ENCODE measurements around the gene NRXN3. TPM values are rescaled to one million over a fixed set of nuclear protein-coding genes. Genes with fewer than 3 reads are reported as not detected.
"Not testable (repeated sequence)": the region's sequence is repeated elsewhere in the genome, so short reads cannot be mapped to it uniquely, and the experiment has no call there.

Gene NRXN3
- total and polyA plus RNA-seq, 4 donors = 1.4 to 8.3 (median 4.4) TPM

DNA sequence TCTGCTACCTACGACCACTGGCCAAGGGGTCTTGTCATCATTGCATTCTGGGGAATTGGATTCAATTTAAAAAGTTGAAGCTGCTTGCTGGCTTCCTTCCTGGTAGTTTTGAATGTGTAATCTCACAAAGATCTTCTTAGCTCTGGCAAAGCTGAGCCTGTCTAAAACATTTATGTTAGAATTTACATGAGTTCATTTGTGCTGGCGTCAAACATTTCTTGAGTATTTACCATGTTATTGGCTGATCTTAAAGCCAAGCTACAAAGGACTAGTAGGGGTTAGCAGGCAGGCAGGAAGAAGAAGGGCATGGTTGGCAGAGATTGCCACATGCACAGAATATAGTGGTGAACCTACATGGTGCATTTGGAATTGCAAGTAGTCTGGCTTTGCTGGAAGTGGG lies 1596.3 kb downstream of the NRXN3 start:
- peaks cover 0 to 2% (median 0%) of the 10 kb centered on the region in 3 donors for H3K27me3 ChIP-seq (ENCODE audit: control insufficient read depth in 3 of 3, insufficient read depth in 3 of 3, low read length in 2 of 3)
- WGBS, 2 donors = 86 to 92% methylated on average over 2 of the region's 2 CpGs

DNA sequence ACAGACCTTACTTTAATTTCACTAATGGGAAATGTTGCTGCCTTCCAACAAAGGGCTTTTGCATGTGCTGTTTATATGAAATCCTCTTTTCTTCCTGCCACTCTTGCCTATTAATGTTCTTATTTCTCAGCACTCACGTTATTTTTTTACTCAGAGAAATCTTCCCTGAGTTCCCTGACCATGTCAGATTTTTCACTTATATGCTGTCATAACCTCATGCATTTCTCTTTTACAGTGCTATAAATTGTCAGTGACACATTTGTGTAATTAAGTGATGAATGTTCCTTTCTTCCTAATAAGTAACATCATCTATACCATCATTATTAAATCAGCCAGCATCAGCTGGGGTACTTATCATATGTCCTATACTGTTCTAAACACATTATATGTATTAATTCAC lies 1597.1 kb downstream of the NRXN3 start:
- TF ChIP-seq, protein P1, sequence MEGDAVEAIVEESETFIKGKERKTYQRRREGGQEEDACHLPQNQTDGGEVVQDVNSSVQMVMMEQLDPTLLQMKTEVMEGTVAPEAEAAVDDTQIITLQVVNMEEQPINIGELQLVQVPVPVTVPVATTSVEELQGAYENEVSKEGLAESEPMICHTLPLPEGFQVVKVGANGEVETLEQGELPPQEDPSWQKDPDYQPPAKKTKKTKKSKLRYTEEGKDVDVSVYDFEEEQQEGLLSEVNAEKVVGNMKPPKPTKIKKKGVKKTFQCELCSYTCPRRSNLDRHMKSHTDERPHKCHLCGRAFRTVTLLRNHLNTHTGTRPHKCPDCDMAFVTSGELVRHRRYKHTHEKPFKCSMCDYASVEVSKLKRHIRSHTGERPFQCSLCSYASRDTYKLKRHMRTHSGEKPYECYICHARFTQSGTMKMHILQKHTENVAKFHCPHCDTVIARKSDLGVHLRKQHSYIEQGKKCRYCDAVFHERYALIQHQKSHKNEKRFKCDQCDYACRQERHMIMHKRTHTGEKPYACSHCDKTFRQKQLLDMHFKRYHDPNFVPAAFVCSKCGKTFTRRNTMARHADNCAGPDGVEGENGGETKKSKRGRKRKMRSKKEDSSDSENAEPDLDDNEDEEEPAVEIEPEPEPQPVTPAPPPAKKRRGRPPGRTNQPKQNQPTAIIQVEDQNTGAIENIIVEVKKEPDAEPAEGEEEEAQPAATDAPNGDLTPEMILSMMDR (IDR thresholded peaks at IDR 0.05; ENCODE audit: control extremely low read depth, extremely low read depth) = no peak
- Histone ChIP-seq H3K9ac (ENCODE audit: insufficient read depth in 1 of 2, low read length in 2 of 2) (no peak overlapping the region), H3K9me3 (ENCODE audit: control insufficient read depth in 4 of 4, insufficient read depth in 3 of 4, low read length in 3 of 4) (no peaks in the 10 kb centered on the region), H3K27ac (ENCODE audit: low read depth in 1 of 2, low read length in 1 of 2) (no peak overlapping the region), H3K4me3 (no peak overlapping the region), H3K4me1 (ENCODE audit: control insufficient read depth in 5 of 5, insufficient read depth in 5 of 5, low read length in 5 of 5) (no peaks in the 10 kb centered on the region), H3K27me3 (ENCODE audit: control insufficient read depth in 3 of 3, insufficient read depth in 3 of 3, low read length in 2 of 3) (peaks cover 0 to 2% (median 0%) of the 10 kb centered on the region in 3 donors), H3K36me3 (ENCODE audit: control insufficient read depth in 4 of 4, insufficient read depth in 4 of 4, low read length in 4 of 4) (no peaks in the 10 kb centered on the region)
- ATAC-seq (ENCODE audit: insufficient read depth, low FRiP score) (no peak), DNase-seq (no peak)
- 61 to 80% methylated on average over 1 of the region's 1 CpG for WGBS, 2 donors

More for the DNA sequence above, 1596.3 kb downstream of the NRXN3 start:
- Histone ChIP-seq H3K9me3 (ENCODE audit: control insufficient read depth in 4 of 4, insufficient read depth in 3 of 4, low read length in 3 of 4) (no peaks in the 10 kb centered on the region), H3K4me3 (no peak overlapping the region), H3K4me1 (ENCODE audit: control insufficient read depth in 5 of 5, insufficient read depth in 5 of 5, low read length in 5 of 5) (no peaks in the 10 kb centered on the region), H3K9ac (ENCODE audit: insufficient read depth in 1 of 2, low read length in 2 of 2) (no peak overlapping the region), H3K27ac (ENCODE audit: low read depth in 1 of 2, low read length in 1 of 2) (no peak overlapping the region), H3K36me3 (ENCODE audit: control insufficient read depth in 4 of 4, insufficient read depth in 4 of 4, low read length in 4 of 4) (no peaks in the 10 kb centered on the region)
- ATAC-seq (ENCODE audit: insufficient read depth, low FRiP score) (no peak), DNase-seq (peak in 1 of 3 donors; percentile 38)
- TF ChIP-seq, protein P1 (IDR thresholded peaks at IDR 0.05; ENCODE audit: control extremely low read depth, extremely low read depth) = no peak

DNA sequence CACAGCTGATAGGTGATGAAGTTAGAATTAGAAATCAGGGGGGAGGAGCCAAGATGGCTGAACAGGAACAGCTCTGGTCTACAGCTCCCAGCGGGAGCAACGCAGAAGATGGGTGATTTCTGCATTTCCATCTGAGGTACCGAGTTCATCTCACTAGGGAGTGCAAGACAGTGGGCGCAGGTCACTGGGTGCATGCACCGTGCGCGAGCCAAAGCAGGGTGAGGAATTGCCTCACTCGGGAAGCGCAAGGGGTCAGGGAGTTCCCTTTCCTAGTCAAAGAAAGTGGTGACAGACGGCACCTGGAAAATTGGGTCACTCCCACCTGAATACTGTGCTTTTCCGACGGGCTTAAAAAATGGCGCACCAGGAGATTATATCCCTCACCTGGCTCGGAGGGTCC lies 1597.5 kb downstream of the NRXN3 start:
- DNase-seq; H3K9me3 ChIP-seq (ENCODE audit: control insufficient read depth in 4 of 4, insufficient read depth in 3 of 4, low read length in 3 of 4); H3K4me3 ChIP-seq; H3K9ac ChIP-seq (ENCODE audit: insufficient read depth in 1 of 2, low read length in 2 of 2); H3K4me1 ChIP-seq (ENCODE audit: control insufficient read depth in 5 of 5, insufficient read depth in 5 of 5, low read length in 5 of 5); H3K36me3 ChIP-seq (ENCODE audit: control insufficient read depth in 4 of 4, insufficient read depth in 4 of 4, low read length in 4 of 4); ATAC-seq (ENCODE audit: insufficient read depth, low FRiP score); H3K27me3 ChIP-seq (ENCODE audit: control insufficient read depth in 3 of 3, insufficient read depth in 3 of 3, low read length in 2 of 3); H3K27ac ChIP-seq (ENCODE audit: low read depth in 1 of 2, low read length in 1 of 2): not testable (repeated sequence)
- WGBS, 2 donors = 94 to 97% methylated on average over 14 of the region's 14 CpGs

DNA sequence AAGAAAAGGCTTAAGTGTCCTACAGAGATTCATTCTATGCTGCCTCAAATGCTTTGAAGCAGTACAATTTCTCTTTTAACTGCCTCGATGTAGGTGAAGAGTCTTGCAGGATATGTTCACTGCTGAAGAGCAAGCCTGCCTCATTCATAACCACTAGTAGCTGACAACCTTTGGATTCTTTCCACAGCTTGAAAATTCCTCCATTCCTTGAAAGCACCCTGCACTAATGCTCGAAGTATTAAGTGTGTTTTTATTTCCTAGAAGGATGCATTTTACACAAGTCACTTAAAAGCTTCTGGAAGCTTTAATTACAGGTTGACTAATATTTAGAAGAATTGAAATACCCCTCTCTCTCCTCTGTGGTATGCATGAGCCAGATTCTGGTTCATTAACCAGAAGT lies 1611.7 kb downstream of the NRXN3 start:
- Histone ChIP-seq H3K27me3 (ENCODE audit: control insufficient read depth in 3 of 3, insufficient read depth in 3 of 3, low read length in 2 of 3) (no peaks in the 10 kb centered on the region), H3K9ac (ENCODE audit: insufficient read depth in 1 of 2, low read length in 2 of 2) (no peak overlapping the region), H3K4me3 (no peak overlapping the region), H3K36me3 (ENCODE audit: control insufficient read depth in 4 of 4, insufficient read depth in 4 of 4, low read length in 4 of 4) (no peaks in the 10 kb centered on the region), H3K4me1 (ENCODE audit: control insufficient read depth in 5 of 5, insufficient read depth in 5 of 5, low read length in 5 of 5) (no peaks in the 10 kb centered on the region), H3K27ac (ENCODE audit: low read depth in 1 of 2, low read length in 1 of 2) (no peak overlapping the region), H3K9me3 (ENCODE audit: control insufficient read depth in 4 of 4, insufficient read depth in 3 of 4, low read length in 3 of 4) (no peaks in the 10 kb centered on the region)
- TF ChIP-seq, protein P1 (IDR thresholded peaks at IDR 0.05; ENCODE audit: control extremely low read depth, extremely low read depth) = no peak
- ATAC-seq (ENCODE audit: insufficient read depth, low FRiP score) (no peak), DNase-seq (no peak)
- 50 to 74% methylated on average over 2 of the region's 2 CpGs for WGBS, 2 donors

Data from lung (tissue), 12 donors.